Activated B cell treated with CpG ODN at 0.5 μM for 24 hours (primary cell): ENCODE measurements around the gene PRR30. TPM values are rescaled to one million over a fixed set of nuclear protein-coding genes. Genes with fewer than 3 reads are reported as not detected.

Source experiments
- ATAC-seq: fragments of 200-7000 bp; cut with Tn5 transposase; one replicate; pipeline ENCODE4 v1.10.0; 2021; ENCODE audit warnings: low read depth, mild to moderate bottlenecking, moderate library complexity
- CTCF ChIA-PET: fragments of 350-600 bp; sonication (Branson Sonifier 250); formaldehyde crosslinking; loops from one replicate; lab custom pipeline; 2021; ENCODE audit warnings: antibody characterized with exemption; lab: Charles Lee
- POLR2A ChIA-PET: fragments of 350-600 bp; sonication (Branson Sonifier 250); formaldehyde crosslinking; loops from one replicate; lab custom pipeline; 2021; ENCODE audit warnings: antibody characterized with exemption; lab: Charles Lee
- DNase-seq: peaks from one replicate; pipeline ENCODE4 v3.0.0; 2022
- H3K27ac Mint-ChIP-seq: one replicate; pipeline ENCODE4 v1.8.0; 2020; ENCODE audit warnings: mixed read lengths
- H3K27me3 Mint-ChIP-seq: one replicate; pipeline ENCODE4 v1.8.0; 2021; ENCODE audit warnings: mixed read lengths
- H3K36me3 Mint-ChIP-seq: one replicate; pipeline ENCODE4 v1.8.0; 2021; ENCODE audit warnings: low read depth, mixed read lengths
- H3K4me1 Mint-ChIP-seq: one replicate; pipeline ENCODE4 v1.8.0; 2021; ENCODE audit warnings: mixed read lengths
- H3K4me3 Mint-ChIP-seq: one replicate; pipeline ENCODE4 v1.8.0; 2020; ENCODE audit warnings: mild to moderate bottlenecking, mixed read lengths
- H3K9me3 Mint-ChIP-seq: one replicate; pipeline ENCODE4 v1.8.0; 2020; ENCODE audit warnings: mixed read lengths
- CTCF ChIP-seq: fragments of 200-600 bp; IDR thresholded peaks from one replicate; pipeline ENCODE4 v1.8.0; 2022; ENCODE audit warnings: antibody characterized with exemption, mild to moderate bottlenecking
- intact Hi-C: fragments of 100-400 bp; cut with micrococcal nuclease; formaldehyde crosslinking; loops from one replicate; pipeline ENCODE4 v1.15.1; 2024
- total RNA-seq: library from RNA; stranded (reverse); gene quantifications from 2 replicates; pipeline ENCODE4 v1.2.3, GENCODE V29; 2022

Gene PRR30
- total RNA-seq, 1 donor from 2014 or later = not detected

DNA sequence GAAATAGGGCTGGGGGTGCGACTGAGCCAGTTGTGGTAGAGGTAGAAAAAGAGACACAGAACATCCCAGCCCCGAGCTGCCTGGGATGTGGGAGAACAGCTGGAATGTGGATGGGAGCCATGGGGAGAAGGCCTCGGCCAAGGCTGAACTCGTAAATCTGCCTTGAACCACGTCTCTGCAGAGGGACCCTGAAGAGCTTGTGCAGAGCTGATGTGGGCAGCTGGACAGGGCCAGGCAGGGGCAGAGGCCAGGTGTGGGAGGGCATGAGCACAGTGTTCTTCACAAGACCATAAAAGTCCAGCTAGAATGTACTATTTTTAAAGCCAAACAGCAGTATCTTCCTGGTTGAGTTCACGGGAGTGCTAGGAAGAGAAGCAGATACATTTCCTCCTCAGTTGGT, 15.3 kb upstream of the PRR30 start:
- no peaks in the 10 kb centered on the region for H3K4me1 Mint-ChIP-seq
- CTCF ChIA-PET = no interaction called here
- intact Hi-C loops = no loop called here
- H3K36me3 Mint-ChIP-seq = no peaks in the 10 kb centered on the region
- no peak for ATAC-seq
- H3K4me3 Mint-ChIP-seq = no peak overlapping the region
- DNase-seq = no peak
- H3K27me3 Mint-ChIP-seq = peaks cover 15% of the 10 kb centered on the region
- H3K9me3 Mint-ChIP-seq = no peaks in the 10 kb centered on the region
- POLR2A ChIA-PET = no interaction called here
- no peak for TF ChIP-seq CTCF
- H3K27ac Mint-ChIP-seq = no peak overlapping the region

DNA sequence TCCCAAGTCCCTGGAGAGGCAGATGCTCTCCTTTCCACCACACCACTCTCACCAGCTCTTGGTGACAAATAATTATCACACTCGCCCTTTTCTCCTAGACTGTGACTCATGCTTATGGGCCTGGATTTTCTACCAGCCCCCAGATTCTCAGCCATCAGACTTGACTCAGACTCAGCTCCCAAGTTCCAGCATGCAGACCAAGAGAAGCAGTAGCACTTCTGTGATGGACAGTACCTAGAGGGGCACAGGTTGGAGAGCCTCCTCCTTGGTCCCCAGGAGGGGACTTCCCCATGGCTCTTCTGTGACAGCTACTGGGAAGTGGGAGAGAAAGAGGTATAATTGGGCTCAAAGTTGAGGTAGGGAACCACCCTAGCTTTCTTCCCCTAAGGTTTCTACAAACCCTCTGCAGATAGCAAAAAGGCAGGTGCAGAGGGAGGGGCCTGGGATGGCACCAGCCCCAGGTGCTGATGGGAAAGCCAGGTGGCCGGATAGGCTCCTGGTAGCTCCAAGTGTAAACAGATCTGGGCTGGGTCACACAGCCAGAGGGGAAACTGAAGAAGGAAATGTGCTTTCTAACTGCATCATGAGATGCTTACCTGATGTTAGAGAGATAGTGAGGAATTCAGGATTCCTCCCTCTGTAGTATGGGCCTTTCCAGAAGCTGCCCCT, 13.7 kb upstream of the PRR30 start:
- no peak for ATAC-seq
- POLR2A ChIA-PET = no interaction called here

GRCh38 chr2:27152102-27152795, 13.0 kb upstream of the PRR30 start:
- no peak for TF ChIP-seq CTCF
- POLR2A ChIA-PET = no interaction called here
- intact Hi-C loops = no loop called here
- Mint-ChIP-seq H3K27me3 (peaks cover 20% of the 10 kb centered on the region), H3K4me1 (no peaks in the 10 kb centered on the region), H3K4me3 (no peak overlapping the region), H3K36me3 (no peaks in the 10 kb centered on the region), H3K27ac (no peak overlapping the region), H3K9me3 (no peaks in the 10 kb centered on the region)
- ATAC-seq (no peak), DNase-seq (no peak)
- CTCF ChIA-PET = interaction anchor here (1.3 kb wide), 1 partner anchor 18 kb away, joined by 4 read pairs; no protein-coding TSS in a partner anchor

More for the DNA sequence above, 13.7 kb upstream of the PRR30 start:
- TF ChIP-seq CTCF = no peak
- intact Hi-C loops = no loop called here
- H3K4me3 Mint-ChIP-seq = no peak overlapping the region
- no peak for DNase-seq
- H3K36me3 Mint-ChIP-seq = no peaks in the 10 kb centered on the region
- CTCF ChIA-PET = no interaction called here
- H3K27ac Mint-ChIP-seq = no peak overlapping the region
- no peaks in the 10 kb centered on the region for H3K4me1 Mint-ChIP-seq
- peaks cover 18% of the 10 kb centered on the region for H3K27me3 Mint-ChIP-seq
- H3K9me3 Mint-ChIP-seq = no peaks in the 10 kb centered on the region

GRCh38 chr2:27150639-27151230, 11.5 kb upstream of the PRR30 start:
- DNase-seq (no peak), ATAC-seq (no peak)
- H3K27me3 Mint-ChIP-seq = peaks cover 24% of the 10 kb centered on the region
- H3K9me3 Mint-ChIP-seq = no peaks in the 10 kb centered on the region
- no peaks in the 10 kb centered on the region for H3K36me3 Mint-ChIP-seq
- no peak overlapping the region for H3K4me3 Mint-ChIP-seq
- ChIA-PET CTCF (interaction anchor here (1.3 kb wide), 1 partner anchor 19 kb away, joined by 4 read pairs; no protein-coding TSS in a partner anchor), POLR2A (no interaction called here)
- TF ChIP-seq CTCF = no peak
- intact Hi-C loops = no loop called here
- no peaks in the 10 kb centered on the region for H3K4me1 Mint-ChIP-seq
- no peak overlapping the region for H3K27ac Mint-ChIP-seq
